A549 (cell line): Measurements from ENCODE around the gene ARGLU1. TPM values are rescaled to one million over a fixed set of nuclear protein-coding genes. Genes with fewer than 3 reads are reported as not detected.

Experiments
- ATAC-seq, 2 experiments: fragments of 200-7000 bp in 1 of 2; fragments of >200 bp in 1 of 2; cut with Nextera tagmentation in 1 of 2; cut with Tn5 transposase in 1 of 2; 3 replicates each; pipeline versions ENCODE4 v1.8.0 to v1.9.1; 2018 to 2020; ENCODE audit warnings: mild to moderate bottlenecking in 1 of 2, moderate library complexity in 1 of 2
- CTCF ChIA-PET: fragments of 300-600 bp; sonication (Branson Sonifier 250); formaldehyde crosslinking; extraction: SDS; loops from one replicate; lab custom pipeline; 2021; ENCODE audit warnings: antibody characterized with exemption, inconsistent platforms; lab: Yijun Ruan, JAX
- POLR2A ChIA-PET: fragments of 350-600 bp; formaldehyde crosslinking; extraction: SDS; loops from one replicate; lab custom pipeline; 2021; ENCODE audit warnings: antibody characterized with exemption, inconsistent platforms; lab: Yijun Ruan, JAX
- DNase-seq, 2 experiments: peaks; one replicate each; pipeline versions ENCODE4 v3.0.0 to v3.0.0-alpha.2; 2011 to 2016; ENCODE audit warnings: low read depth in 1 of 2, low spot score in 1 of 2
- FAIRE-seq: peaks from 2 replicates; lab custom pipeline; 2011; peaks lifted over from hg19 to GRCh38; lab: Jason Lieb, UNC
- H3K27ac ChIP-seq, 2 experiments: fragments of >200 bp; sonication (Bioruptor Twin); formaldehyde crosslinking; 3 replicates each; pipeline ENCODE4 v1.5.1; 2016 to 2017
- H3K4me1 ChIP-seq: fragments of >200 bp; sonication (Bioruptor Twin); formaldehyde crosslinking; 3 replicates; pipeline ENCODE4 v1.6.1; 2016
- H3K4me2 ChIP-seq: fragments of >200 bp; sonication (Bioruptor Twin); formaldehyde crosslinking; 3 replicates; pipeline ENCODE4 v1.6.1; 2016
- H3K4me3 ChIP-seq: fragments of >200 bp; sonication (Bioruptor Twin); formaldehyde crosslinking; 3 replicates; pipeline ENCODE4 v1.5.1; 2016
- H3K9me3 ChIP-seq: fragments of >200 bp; sonication (Bioruptor Twin); formaldehyde crosslinking; 3 replicates; pipeline ENCODE4 v1.6.1; 2016
- EHMT2 ChIP-seq: fragments of 200-600 bp; sonication (generic); IDR thresholded peaks from 2 replicates; pipeline ENCODE4 v1.6.1; 2016; ENCODE audit warnings: antibody characterized with exemption, low read depth, mild to moderate bottlenecking, moderate library complexity
- EP300 ChIP-seq, 2 experiments: fragments of >200 bp; sonication (Bioruptor Twin); formaldehyde crosslinking; IDR thresholded peaks; 2 replicates in 1 of 2; 3 replicates in 1 of 2; pipeline ENCODE4 v1.6.1; 2016 to 2017
- ESRRA ChIP-seq: fragments of 150-350 bp; IDR thresholded peaks from 2 replicates; pipeline ENCODE4 v1.6.1; 2014; ENCODE audit warnings: mild to moderate bottlenecking, low read length, borderline replicate concordance
- FOXS1 ChIP-seq: fragments of 250-450 bp; sonication (Bioruptor Pico); IDR thresholded peaks from 2 replicates; pipeline ENCODE4 v1.5.0; 2020; ENCODE audit warnings: mild to moderate bottlenecking, moderate library complexity
- HOXB13 ChIP-seq: fragments of 250-450 bp; sonication (Bioruptor Pico); IDR thresholded peaks from 2 replicates; pipeline ENCODE4 v1.5.0; 2020; ENCODE audit warnings: low read depth, mild to moderate bottlenecking, moderate library complexity
- JUNB ChIP-seq: fragments of >200 bp; sonication (Bioruptor Twin); formaldehyde crosslinking; IDR thresholded peaks from 2 replicates; pipeline ENCODE4 v1.6.1; 2016
- KDM1A ChIP-seq: fragments of 200-600 bp; sonication (generic); IDR thresholded peaks from 2 replicates; pipeline ENCODE4 v1.6.1; 2016; ENCODE audit warnings: low read depth, mild to moderate bottlenecking
- PHF8 ChIP-seq: fragments of 200-600 bp; sonication (generic); IDR thresholded peaks from 2 replicates; pipeline ENCODE4 v1.6.1; 2016; ENCODE audit warnings: low read depth, mild to moderate bottlenecking, antibody characterized with exemption, moderate library complexity, borderline replicate concordance
- RAD21 ChIP-seq, 2 experiments: fragments of >200 bp in 1 of 2; sonication (Bioruptor Twin) in 1 of 2; formaldehyde crosslinking in 1 of 2; IDR thresholded peaks in 1 of 2; conservative IDR thresholded peaks in 1 of 2; 2 replicates in 1 of 2; 3 replicates in 1 of 2; pipeline ENCODE4 v1.6.1; 2012 to 2018; ENCODE audit warnings: inconsistent platforms in 1 of 2
- TFCP2L1 ChIP-seq: fragments of 250-450 bp; sonication (Bioruptor Pico); IDR thresholded peaks from 2 replicates; pipeline ENCODE4 v1.5.0; 2021; ENCODE audit warnings: mild to moderate bottlenecking
- ZNF302 ChIP-seq: fragments of 250-450 bp; sonication (Bioruptor Pico); IDR thresholded peaks from 2 replicates; pipeline ENCODE4 v1.9.0; 2021; ENCODE audit warnings: inconsistent platforms, mild to moderate bottlenecking, moderate library complexity
- WGBS: methylation state at CpG from one replicate; pipeline ENCODE4 v1.1.6; 2017; ENCODE audit errors: missing lambda C conversion rate; 5-methylcytosine and 5-hydroxymethylcytosine counted together
- polyA plus RNA-seq, 4 experiments: library from polyadenylated mRNA; depleted of rRNA in 3 of 4; stranded (reverse); fragments of >200 nt; fragmentation: RNase III in 1 of 4; extraction: RNeasy Plus Mini Kit Qiagen cat#74134 plus additional on column Dnase treatment in 1 of 4; gene quantifications; 2 replicates in 3 of 4; 3 replicates in 1 of 4; pipeline ENCODE4 v1.2.3, GENCODE V29; 2011 to 2017
- TF ChIP-seq, protein P1 (sequence below): IDR thresholded peaks from 2 replicates; pipeline ENCODE4 v1.6.1; 2012
- TF ChIP-seq, protein P2 (sequence below): fragments of 200-600 bp; sonication (generic); IDR thresholded peaks from 2 replicates; pipeline ENCODE4 v1.6.1; 2016; ENCODE audit warnings: antibody characterized with exemption, mild to moderate bottlenecking, moderate library complexity
- TF ChIP-seq, protein P3 (sequence below): fragments of 150-350 bp; IDR thresholded peaks from 2 replicates; pipeline ENCODE4 v1.6.1; 2014; ENCODE audit warnings: low read depth, mild to moderate bottlenecking, low read length

Gene ARGLU1
- polyA plus RNA-seq, 2 of the 4 experiments (the other 2 are of a cell fraction), result 67.2 to 137 TPM

DNA sequence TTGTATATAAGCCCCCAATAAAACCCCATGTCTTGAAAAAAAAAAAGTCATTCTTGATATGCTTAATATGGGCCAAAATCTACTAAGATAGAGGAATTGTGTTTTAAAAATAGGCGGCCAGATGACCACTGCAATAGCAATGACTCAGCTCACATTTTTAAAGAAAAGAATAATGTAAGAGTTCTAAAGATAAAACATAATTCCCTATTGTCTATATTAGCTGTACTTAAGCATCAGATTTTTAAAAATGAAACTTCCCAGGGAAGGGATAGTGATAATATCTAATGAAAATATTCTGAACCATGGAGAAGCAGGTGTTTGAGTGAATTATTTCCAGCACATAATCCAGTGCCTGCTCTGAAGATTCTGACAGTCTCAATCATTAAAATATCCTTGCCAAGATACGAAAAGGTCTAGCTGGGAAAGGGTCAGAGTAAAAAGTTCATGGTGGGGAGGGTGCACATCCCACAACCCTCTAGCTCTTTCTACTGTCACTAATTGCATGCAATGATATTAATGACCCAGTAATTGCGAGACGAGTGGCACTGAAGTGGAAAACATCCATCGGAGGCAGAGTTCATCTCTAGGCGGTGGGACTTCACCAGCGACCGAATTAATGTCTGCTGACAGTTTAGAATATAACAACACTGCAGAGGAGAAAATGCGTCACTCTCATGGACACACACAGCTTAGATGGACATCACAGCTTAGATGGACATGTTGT is 64.0 kb downstream of the ARGLU1 start:
- no peaks in the 10 kb centered on the region for H3K9me3 ChIP-seq
- FAIRE-seq (no peak), DNase-seq (no peak), ATAC-seq (no peak)
- no peak overlapping the region for H3K27ac ChIP-seq
- CTCF ChIA-PET, result interaction anchor here (0.7 kb wide), 1 partner anchor 24 kb away, joined by 4 read pairs; no protein-coding TSS in a partner anchor
- TF ChIP-seq EHMT2 (no peak), PHF8 (no peak)
- peaks cover 8% of the 10 kb centered on the region; the same call in 1 of the 3 replicates for H3K4me1 ChIP-seq
- POLR2A ChIA-PET, result no interaction called here
- no peak overlapping the region for H3K4me2 ChIP-seq
- 76% methylated on average over 9 of the region's 9 CpGs for WGBS
- H3K4me3 ChIP-seq, result no peak overlapping the region

- POLR2A ChIA-PET, result no interaction called here
- DNase-seq (no peak), FAIRE-seq (no peak), ATAC-seq (no peak)
- Histone ChIP-seq H3K27ac (no peak overlapping the region), H3K4me1 (peaks cover 7% of the 10 kb centered on the region; the same call in 1 of the 3 replicates), H3K4me3 (no peak overlapping the region), H3K4me2 (no peak overlapping the region), H3K9me3 (no peaks in the 10 kb centered on the region)
- 46% methylated on average over 5 of the region's 5 CpGs for WGBS
- no peak for TF ChIP-seq ESRRA
- TF ChIP-seq, protein P1, sequence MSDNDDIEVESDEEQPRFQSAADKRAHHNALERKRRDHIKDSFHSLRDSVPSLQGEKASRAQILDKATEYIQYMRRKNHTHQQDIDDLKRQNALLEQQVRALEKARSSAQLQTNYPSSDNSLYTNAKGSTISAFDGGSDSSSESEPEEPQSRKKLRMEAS, result no peak
- TF ChIP-seq, protein P2, sequence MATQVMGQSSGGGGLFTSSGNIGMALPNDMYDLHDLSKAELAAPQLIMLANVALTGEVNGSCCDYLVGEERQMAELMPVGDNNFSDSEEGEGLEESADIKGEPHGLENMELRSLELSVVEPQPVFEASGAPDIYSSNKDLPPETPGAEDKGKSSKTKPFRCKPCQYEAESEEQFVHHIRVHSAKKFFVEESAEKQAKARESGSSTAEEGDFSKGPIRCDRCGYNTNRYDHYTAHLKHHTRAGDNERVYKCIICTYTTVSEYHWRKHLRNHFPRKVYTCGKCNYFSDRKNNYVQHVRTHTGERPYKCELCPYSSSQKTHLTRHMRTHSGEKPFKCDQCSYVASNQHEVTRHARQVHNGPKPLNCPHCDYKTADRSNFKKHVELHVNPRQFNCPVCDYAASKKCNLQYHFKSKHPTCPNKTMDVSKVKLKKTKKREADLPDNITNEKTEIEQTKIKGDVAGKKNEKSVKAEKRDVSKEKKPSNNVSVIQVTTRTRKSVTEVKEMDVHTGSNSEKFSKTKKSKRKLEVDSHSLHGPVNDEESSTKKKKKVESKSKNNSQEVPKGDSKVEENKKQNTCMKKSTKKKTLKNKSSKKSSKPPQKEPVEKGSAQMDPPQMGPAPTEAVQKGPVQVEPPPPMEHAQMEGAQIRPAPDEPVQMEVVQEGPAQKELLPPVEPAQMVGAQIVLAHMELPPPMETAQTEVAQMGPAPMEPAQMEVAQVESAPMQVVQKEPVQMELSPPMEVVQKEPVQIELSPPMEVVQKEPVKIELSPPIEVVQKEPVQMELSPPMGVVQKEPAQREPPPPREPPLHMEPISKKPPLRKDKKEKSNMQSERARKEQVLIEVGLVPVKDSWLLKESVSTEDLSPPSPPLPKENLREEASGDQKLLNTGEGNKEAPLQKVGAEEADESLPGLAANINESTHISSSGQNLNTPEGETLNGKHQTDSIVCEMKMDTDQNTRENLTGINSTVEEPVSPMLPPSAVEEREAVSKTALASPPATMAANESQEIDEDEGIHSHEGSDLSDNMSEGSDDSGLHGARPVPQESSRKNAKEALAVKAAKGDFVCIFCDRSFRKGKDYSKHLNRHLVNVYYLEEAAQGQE, result no peak
- no peak for TF ChIP-seq RAD21 (conservative IDR thresholded peaks at IDR 0.05 in 1 of 2, IDR thresholded peaks at IDR 0.05 in 1 of 2)
- TF ChIP-seq TFCP2L1, result no peak
- TF ChIP-seq KDM1A, result no peak
- TF ChIP-seq EP300 (IDR thresholded peaks at IDR 0.05), result no peak
- CTCF ChIA-PET, result no interaction called here
Measured at GRCh38 chr13:106503272-106503671, 64.7 kb downstream of the ARGLU1 start.

DNA sequence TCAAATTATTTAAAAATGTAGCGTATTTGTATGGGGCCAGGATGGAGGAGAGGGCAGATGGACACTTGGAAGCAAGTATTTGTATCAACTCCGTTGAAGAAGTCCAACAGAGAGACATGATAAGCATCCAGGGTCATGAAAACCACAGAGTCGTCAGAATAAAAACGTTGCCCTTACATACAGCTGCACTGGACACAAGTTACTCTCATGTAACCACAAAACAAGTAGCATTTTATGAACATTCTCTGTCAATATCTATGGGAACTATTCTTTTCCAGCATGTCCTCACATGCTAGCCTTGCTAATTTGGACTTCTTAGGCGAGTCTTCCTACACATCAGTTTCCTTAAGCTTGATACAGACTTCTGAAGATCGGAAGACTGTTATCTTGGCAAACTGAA is 67.5 kb downstream of the ARGLU1 start:
- no peak for FAIRE-seq
- ATAC-seq, result no peak
- ChIA-PET POLR2A (no interaction called here), CTCF (no interaction called here)
- no peak for DNase-seq
- H3K9me3 ChIP-seq, result no peaks in the 10 kb centered on the region
- H3K4me1 ChIP-seq, result no peaks in the 10 kb centered on the region
- H3K4me3 ChIP-seq, result no peak overlapping the region
- WGBS, result 64% methylated on average over 6 of the region's 6 CpGs
- no peak overlapping the region for H3K27ac ChIP-seq
- no peak overlapping the region for H3K4me2 ChIP-seq
- TF ChIP-seq ZNF302, result no peak
- no peak for TF ChIP-seq FOXS1
- TF ChIP-seq JUNB, result no peak
- TF ChIP-seq RAD21 (conservative IDR thresholded peaks at IDR 0.05 in 1 of 2, IDR thresholded peaks at IDR 0.05 in 1 of 2), result no peak
- TF ChIP-seq PHF8, result no peak
- TF ChIP-seq, protein P3, sequence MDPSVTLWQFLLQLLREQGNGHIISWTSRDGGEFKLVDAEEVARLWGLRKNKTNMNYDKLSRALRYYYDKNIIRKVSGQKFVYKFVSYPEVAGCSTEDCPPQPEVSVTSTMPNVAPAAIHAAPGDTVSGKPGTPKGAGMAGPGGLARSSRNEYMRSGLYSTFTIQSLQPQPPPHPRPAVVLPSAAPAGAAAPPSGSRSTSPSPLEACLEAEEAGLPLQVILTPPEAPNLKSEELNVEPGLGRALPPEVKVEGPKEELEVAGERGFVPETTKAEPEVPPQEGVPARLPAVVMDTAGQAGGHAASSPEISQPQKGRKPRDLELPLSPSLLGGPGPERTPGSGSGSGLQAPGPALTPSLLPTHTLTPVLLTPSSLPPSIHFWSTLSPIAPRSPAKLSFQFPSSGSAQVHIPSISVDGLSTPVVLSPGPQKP, result no peak
- TF ChIP-seq HOXB13 (CRISPR knock-in tag), result no peak
- TF ChIP-seq ESRRA, result no peak
